Fibroblast of peridontal ligament (primary cell): ENCODE results near the gene NDUFB6.
"Not testable (repeated sequence)": the region's sequence is repeated elsewhere in the genome, so short reads cannot be mapped to it uniquely, and the experiment has no call there.

Experiments used
- DNase-seq: peaks from one replicate; pipeline ENCODE4 v3.0.0-alpha.2; 2010; ENCODE audit errors: extremely low read depth

Gene NDUFB6

DNA sequence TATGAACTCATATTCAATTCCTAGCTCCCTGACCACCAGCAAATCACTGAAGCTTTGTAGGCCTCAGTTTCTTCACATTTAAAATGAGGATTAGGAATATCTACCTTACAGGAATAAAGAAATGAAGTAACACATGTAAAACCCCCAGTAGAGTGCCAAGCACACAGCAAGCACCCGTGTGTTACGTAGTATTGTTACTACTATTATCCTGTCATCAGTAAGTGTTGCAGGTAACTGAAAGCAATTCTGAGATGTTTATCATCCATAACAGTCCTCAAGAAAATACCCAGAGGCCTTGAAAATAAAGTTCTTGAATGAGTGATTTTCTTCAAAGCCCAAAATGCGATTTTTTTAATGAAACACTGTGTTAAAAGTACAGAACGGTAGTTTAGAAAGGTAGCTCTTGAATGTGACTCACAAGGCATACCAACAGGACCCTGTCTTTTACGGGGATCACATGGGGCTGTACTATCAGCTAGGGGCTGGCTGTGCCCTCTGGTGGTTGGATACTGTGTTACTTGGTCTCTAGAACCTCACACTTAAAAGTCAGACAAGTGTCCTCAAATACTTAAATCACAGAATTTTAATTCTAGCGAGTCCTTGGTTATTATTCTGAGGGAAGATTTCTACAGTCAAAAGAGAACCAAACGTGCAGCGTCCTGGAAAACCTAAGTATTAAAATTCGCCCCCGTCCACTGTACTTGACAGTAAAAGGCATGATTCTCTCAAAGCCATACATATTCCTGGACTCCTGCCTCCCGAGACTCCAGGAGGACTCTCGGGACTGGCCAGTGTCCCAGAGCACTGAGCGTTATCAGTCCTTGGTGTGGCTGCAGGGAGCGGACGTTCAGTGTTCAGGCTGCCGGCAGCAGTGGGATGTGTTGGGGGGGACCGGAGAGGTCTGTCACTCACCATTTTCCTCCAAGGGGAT lies 725 bp downstream of the NDUFB6 start:
- peak; percentile 78 for DNase-seq

DNA sequence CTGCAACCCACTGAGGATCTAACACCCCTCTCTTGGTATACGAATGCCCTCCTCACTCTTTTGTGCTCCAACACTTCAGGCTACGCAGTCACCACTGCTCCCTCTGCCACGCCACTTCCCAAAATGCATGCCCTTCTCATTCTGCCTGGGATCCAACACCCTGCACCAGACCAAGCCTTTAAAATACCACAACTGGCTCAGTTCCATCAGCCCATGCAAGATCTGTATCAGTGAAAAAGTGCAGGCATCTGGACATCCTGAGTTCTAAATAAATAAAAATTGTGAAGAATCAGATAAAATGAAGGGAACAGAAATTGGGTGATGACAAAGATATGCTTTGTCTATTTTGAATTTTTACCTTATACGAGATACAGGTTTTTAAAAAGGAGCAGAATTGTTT lies 2.7 kb downstream of the NDUFB6 start:
- DNase-seq, result no peak

DNA sequence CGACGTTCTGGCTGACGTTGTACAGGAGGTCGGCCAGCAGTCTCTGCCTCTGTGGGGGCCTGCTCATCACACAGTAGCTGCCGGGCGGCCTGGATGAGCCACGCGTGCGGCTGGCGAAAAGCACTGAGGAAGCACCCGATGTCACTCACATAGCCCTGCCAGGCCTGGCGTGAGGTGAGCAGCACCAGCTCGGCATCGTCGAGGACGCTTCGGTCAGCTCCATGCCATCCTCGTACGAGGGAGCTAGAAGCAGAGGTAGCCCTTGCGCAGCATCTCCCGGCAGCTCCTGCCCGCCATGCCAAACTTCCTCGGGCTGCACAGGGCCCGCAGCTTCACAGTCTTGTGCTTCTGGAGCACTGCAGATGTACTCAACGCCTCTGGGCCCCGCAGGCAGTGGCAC lies 6.2 kb downstream of the NDUFB6 start:
- no peak for DNase-seq

DNA sequence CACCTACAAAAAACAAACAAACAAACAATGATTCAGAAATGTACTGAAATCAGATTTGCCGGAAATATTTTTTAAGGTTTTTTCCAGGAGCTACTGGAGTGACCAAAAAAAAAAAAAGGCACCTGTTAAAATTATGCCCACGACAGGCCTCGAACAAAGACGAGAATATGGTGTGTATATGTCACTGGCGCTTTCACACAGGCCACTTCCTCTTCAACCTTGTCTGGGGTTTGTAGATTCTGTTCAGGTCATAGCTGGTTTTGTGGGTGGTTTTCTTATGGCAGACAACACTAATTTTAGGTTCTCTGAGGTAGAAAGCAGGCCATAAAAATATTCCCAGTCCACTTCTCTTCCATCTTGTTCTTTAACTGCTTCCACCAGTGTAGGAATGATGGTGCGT lies 7.0 kb downstream of the NDUFB6 start:
- no peak for DNase-seq

DNA sequence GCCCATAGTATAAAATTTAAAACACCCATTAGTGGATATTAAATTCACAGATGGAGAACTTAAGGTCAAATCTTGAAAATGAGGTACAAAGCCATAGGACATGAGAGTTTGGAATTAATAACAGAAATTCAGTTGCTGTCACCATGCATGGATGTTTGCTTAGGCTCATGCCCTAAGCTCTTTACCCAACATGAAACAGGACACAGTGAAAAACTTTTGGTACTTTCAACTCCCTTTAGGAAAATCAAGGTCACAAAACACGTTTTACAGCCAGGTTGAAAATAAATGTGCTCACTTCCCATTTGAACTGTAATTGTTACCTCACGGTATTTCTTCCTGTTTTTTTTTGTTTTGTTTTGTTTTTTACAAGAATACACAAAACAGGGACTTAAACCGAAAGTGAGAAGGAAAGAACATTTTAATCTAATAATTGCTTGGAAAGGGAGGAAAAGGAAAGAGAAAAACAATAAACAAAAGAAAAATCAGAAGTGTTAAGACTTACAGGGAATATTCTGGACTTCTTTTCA lies 14.5 kb downstream of the NDUFB6 start:
- DNase-seq, result no peak

DNA sequence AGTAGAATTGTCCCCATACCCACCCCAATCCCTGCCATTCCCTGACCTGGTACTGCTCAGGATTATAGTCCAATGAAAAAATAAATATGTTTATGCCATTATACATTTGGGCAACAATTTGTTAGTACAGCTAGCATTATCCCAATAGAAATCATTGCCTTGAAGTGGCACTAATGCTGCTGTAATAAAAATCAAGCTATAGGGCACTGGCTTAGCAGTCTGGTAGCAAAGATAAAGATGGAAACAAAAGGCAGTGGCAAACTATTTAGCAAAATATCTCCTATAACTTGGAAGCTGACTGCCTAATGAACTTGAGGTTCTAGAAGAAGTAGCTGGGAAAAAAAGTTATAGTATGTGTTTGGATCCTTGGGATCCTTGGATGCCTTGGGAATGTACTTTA lies 18.4 kb downstream of the NDUFB6 start:
- DNase-seq, result no peak

DNA sequence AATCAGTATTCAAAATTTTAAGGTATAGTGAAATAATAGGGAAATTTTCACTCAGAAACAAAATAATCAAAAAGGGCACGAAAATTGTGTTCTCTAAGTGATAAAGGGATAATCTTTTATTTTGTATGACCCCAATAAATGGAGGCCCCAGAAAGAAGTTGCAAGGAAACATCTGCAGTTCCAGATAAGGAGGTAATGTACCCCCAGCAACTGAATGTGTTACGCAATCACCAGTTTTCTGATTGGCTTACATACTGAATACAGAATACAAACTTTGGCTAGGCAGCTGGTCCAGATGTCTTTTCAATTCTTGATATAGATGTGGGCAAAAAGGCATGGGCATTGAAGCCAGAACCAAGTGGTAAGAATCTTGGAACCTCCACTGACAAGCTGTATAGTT lies 18.9 kb downstream of the NDUFB6 start:
- peak; percentile 45 for DNase-seq

DNA sequence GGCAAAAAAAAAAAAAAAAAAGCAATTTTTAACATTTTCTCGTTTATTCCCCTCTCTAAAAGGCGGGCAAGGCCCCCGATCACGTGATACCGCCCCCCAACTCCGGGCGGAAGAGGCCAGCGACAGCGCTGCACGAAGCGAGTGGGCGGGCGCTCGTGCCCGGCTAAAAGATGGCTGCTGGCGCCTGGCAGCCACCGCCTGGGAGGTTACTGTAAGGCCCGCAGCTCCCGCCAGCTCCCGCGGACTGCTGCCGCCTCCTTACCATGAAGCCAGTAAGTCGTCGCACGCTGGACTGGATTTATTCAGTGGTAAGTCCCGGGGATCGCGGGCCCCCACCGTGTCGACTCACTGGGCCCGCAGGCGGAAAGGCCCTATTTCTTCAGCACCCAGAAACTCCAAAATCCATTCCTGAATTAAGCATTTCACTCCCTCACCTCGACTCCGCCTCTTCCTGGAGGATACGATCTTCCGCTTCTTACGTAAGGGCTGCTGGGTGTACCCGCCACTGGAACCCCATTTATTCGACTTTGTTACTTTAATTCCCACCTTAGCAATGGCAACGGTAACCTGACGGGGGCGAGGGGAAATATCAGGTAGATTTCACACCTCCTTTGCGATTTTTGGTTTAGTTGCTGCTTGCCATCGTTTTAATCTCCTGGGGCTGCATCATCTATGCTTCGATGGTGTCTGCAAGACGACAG lies 20.6 kb downstream of the NDUFB6 start, which contains the start of the genes SMIM27 and TOPORS:
SMIM27 (plus strand) TSS at position 156 of the 701 bp plus-strand sequence; CDS start at position 264, 108 bp downstream.
TOPORS (minus strand) TSS at position 415 of the 701 bp plus-strand sequence; CDS start at position 265, 150 bp downstream.
- peak; percentile 88 for DNase-seq

DNA sequence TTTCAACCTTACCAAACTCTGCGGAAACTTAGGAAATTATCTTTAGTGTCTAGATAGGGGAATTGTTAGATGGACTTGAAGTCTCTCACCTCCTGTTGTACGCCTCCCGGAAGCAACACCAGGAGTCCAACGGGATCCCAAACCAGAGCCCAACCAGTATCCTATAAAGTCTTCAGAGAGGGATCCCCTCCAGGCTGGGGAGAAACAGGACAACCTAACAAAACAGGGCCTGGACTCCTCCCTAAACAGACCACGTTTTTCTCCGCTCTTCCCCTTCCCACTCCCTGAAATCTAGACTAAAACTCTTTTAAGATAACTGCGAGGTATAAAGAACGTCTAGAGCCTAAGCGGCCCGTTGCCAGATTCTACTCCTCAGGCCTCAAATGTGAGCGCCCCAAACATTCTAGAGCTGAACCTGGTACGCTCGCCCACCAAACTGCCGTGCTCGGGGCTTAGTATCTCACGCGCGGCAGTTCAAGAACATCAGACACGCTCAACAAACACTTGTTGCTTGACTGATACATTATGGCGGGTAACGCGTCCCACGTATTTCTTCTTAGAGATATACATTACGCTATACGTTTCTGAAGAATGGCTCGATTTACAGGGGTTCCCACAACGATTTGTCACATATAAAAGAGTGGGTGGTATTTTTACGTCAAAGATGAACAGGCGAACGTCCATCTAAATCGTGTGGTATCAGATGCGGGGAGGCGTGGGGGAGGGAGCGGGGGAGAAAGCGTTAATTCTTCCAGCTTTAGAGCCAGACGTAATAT lies 21.5 kb downstream of the NDUFB6 start:
- DNase-seq, result peak; percentile 51

DNA sequence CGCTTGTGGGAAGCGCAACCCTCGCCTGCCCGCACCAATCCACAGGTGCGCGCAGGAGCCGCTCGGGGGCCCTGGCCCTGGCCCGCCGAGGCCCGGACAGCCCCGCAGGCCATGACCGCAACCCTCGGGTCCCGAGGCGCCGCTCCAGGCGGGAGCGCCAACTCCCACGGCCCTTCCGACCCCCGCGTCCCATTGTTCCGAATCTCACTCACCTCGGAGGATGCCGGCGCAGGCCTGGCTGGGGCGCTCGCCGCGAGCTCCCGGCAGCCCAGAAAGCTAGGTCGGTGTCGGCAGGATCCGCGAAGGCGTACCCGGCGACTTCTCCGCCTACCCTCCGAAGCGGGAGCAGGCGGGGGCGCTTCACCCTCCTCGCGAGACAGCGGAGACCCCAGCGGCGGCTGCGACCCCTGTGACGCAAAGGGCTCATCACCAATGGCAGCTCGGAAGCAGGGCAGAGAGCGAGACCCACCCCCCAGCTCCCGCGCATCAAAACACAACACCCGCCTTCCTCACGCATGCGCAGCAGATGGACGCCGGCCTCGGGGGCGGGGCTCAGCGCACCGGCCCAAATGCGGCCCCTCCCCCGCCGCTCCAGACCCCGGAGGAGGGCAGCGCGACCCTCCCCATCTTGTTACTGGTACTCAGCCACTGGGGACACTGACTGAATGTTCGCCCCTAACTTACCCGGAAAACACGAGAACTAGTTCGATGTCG lies 22.2 kb downstream of the NDUFB6 start:
- DNase-seq, result peak; percentile 89

DNA sequence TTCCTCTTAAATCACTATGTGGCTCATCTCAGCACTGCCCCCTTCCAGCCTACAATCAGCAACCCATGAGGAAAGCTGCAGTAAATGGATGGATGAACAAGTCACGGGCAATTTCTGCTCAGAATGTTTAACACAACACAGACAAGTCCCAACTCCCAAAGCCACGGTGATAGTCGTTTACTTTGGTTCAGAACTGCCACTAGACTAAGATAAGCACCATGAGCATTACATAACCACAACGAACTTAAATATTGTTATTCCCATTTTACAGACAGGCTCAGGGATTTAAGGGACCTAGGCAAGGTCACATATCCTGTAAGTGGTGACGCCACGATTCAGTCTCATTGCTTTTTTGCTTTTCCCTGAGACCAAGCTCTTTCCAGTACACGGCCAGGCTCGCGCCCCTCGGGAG lies 22.8 kb downstream of the NDUFB6 start:
- DNase-seq, result peak; percentile 47

DNA sequence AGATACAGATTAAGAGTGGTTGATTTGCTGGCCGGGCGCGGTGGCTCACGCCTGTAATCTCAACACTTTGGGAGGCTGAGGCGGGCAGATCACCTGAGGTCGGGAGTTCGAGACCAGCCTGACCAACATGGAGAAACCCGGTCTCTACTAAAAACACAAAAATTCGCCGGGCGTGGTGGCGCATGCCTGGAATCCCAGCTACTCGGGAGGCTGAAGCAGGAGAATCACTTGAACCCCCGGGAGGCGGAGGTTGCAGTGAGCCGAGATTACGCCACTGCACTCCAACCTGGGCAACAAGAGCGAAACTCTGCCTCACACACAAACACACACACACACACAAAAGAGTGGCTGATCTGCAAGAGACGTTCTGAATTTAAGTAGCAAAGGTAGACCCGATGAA lies 24.7 kb downstream of the NDUFB6 start:
- not testable (repeated sequence) for DNase-seq

DNA sequence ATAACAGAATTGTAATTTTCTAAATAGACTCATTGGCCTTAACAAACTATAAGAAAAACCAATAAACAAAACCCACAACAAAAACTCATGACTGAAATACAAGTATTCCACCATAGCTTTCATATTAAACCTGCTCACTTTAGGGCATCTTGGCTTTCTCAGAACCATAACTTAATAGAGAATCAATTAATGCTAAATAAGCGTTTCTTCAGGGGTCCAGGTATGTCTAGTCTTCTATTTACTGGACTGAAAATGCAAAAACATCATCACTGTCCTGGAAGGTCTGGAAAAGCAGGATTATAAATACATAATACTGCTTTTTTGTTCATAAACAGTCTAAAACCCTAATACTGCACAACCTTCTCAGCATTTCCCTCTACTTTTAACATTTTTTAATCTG lies 27.1 kb downstream of the NDUFB6 start:
- no peak for DNase-seq

DNA sequence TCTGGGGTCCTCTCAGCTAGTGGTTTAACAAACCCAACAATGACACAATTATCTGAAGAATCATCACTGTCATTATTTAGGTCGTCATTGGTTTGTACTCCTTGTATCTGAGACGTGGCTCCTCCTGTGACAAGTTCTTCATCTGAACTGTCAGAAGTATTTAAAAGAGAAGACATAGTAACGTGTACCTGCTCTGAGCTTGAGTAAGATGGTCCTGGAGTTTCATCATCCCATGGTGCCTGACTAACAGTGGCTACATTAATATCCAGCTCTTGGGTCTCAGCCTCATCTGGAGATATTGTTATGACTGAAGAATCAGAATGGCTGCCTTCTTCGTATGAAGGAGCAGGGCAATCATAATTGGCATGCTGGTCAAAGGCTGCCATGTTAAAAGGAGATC lies 29.9 kb downstream of the NDUFB6 start:
- DNase-seq, result no peak

DNA sequence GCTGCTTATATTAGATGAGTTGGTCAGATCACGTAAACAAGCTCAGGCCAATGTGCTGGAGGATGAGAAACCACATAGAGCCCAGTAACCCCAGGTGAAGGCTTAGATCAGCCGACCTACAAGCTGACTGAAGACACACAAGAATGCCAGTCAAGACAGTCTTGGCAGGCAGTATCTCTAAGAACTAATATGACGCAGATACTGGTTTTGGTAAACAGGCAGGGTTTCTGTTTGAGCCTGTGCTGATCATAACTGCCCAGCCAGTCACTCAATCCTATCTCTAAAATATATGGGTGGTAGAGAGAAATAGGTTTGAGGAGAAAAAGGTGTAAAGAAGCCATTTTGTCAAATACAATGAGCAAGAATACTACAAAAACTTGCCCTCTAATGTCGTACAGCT lies 39.1 kb downstream of the NDUFB6 start:
- DNase-seq, result no peak

DNA sequence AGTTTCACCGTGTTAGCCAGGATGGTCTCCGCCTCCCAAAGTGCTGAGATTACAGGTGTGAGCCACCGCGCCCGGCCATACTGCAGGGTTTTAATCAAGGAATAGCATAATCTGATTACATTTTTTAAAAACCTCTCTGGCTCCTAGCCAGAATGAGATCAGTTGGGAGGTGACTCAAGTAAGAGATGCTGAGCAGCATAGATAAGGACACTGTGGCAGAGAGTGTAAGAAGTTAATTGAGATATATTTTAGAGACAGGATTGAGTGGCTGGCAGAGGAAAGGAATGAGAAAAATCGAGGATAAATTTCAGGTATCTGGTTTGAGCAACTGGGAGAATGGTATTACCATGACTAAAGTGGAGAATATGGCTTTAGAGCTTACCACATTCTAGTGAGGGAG lies 39.6 kb downstream of the NDUFB6 start:
- DNase-seq, result no peak

DNA sequence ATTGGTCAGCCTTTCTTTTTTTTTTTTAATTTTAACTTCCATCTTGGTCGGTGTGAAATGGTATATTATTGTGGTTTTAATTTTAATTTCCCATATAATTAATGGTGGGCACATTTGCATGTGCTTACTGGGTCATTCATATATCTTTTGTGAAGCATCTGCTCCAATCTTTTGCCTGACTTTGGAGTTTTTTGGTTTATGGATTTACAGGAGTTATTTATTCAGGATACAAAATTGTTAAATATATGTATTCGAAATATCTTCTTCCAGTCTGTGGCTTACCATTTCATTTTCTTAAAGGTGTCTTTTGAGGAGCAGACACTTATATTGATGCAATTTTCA lies 46.3 kb downstream of the NDUFB6 start:
- no peak for DNase-seq

DNA sequence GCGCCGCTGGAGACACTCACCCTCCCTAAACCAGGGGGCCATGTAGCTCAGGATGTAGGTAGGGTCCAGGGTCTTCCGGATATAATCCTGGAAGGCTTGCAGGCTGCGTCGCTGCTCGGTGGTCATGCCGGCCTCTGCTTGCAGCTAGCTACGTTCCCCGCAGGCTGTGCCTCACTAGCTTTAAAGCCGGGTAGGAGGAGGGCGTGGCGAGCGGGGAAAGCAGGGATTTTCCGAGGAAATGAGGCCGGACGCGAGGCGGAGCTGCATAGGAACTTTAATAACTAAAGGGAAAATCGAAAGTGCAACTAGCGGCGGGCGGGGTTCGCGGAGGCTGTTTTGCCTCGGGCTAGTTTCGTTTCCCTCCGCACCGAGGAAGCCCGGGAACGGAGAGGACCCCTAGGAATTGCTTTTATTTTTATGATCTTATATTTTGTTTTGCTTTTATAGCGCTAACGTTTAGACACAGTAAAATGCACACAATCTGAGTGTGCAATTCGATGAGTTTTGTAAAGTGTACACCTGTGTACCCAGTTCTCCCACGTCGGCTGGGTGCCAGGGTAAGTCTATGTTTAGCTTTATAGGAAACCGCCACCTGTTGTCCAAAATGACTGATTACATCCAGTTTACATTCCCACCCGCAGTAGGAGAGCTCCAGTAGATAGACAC lies 46.8 kb downstream of the NDUFB6 start, which contains the start of gene RIGI:
RIGI (minus strand) TSS at position 156 of the 666 bp plus-strand sequence; CDS start at position 126, 30 bp downstream.
- DNase-seq, result peak; percentile 92

DNA sequence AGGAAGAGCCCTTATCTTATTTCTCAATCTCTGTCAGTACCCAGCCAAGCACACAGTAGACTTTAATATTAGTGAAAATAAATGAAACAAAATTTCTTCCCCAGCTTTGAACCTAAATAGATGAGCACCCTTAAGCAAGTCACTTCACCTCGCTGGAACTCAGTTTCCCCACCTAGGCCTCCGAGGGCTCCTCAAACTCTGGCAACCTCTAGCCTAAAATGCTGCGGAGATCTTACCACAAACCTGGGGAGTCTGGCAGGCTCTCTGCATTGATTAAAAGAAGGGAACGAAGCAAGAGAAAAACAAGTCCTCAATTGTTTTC lies 47.3 kb downstream of the NDUFB6 start:
- no peak for DNase-seq

DNA sequence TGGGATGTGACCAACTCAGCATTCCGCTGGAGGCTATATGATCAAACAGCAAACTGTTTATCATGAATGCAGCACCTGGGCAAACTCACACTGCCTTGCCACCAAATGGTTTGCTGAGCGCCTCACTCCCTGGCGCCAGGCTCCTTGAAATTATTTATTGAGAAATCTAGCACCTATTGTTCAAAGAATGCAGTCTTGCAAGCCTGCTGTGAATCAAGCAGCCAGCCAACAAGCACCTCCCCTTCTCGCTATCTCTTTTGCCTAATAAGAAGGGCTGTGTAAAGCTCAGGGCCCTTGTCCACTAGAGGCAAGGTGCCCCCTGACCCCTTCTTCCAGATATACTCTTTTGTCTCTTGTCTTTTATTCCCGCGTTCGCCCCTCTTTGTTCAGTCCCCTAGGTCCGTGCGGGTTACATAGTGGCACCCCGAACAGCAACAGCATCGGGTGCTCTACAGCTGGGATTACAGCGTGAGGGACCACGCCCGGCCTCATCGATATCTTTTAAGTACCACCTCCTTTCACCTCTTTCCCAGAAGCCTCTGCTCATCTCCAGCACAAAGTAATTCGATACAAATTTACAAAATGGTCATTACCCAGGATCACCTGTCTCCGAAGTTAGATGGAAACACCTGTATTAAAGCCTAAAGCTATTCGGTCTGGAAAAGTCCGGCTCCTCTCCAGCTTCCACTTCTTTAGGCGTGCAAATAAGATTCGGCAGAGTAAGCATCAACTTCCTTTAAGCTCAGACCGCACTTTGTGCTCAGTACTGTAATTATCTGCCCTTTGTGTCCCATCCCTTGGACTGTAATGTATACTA lies 47.9 kb downstream of the NDUFB6 start:
- DNase-seq, result peak; percentile 25
